MM.1S (cell line): ENCODE data around the gene STOX2.

Source experiments
- DNase-seq: peaks from one replicate; pipeline ENCODE4 v3.0.0-alpha.2; 2015
- H2AFZ ChIP-seq: fragments of 300-600 bp; sonication (generic); 2 replicates; pipeline ENCODE4 v1.6.0; 2016; ENCODE audit warnings: antibody characterized with exemption, low read length
- H3F3A ChIP-seq: fragments of 300-600 bp; sonication (generic); 2 replicates; pipeline ENCODE4 v1.6.1; 2016; ENCODE audit warnings: mild to moderate bottlenecking, antibody characterized with exemption, low read length, moderate library complexity, mixed read lengths; ENCODE audit not compliant: insufficient read depth
- H3K27ac ChIP-seq: fragments of 300-600 bp; sonication (generic); 2 replicates; pipeline ENCODE4 v1.5.1; 2016; ENCODE audit warnings: mild to moderate bottlenecking, low read length
- H3K27me3 ChIP-seq: fragments of 300-600 bp; sonication (generic); replicated peaks from 2 replicates; pipeline ENCODE4 v1.6.0; 2016; ENCODE audit warnings: low read length; ENCODE audit not compliant: insufficient read depth
- H3K36me3 ChIP-seq: fragments of 300-600 bp; sonication (generic); replicated peaks from 2 replicates; pipeline ENCODE4 v1.6.1; 2016; ENCODE audit warnings: mild to moderate bottlenecking, low read length, mixed read lengths; ENCODE audit not compliant: insufficient read depth
- H3K4me1 ChIP-seq: fragments of 300-600 bp; sonication (generic); 2 replicates; pipeline ENCODE4 v1.6.1; 2016; ENCODE audit warnings: low read length, mixed read lengths
- H3K4me2 ChIP-seq: fragments of 300-600 bp; sonication (generic); 2 replicates; pipeline ENCODE4 v1.6.0; 2016; ENCODE audit warnings: low read depth, low read length
- H3K4me3 ChIP-seq: fragments of 300-600 bp; sonication (generic); 2 replicates; pipeline ENCODE4 v1.5.1; 2016; ENCODE audit warnings: low read length, mixed read lengths
- H3K79me2 ChIP-seq: fragments of 300-600 bp; sonication (generic); 2 replicates; pipeline ENCODE4 v1.6.1; 2016; ENCODE audit warnings: mixed run types, low read length, mixed read lengths
- H3K9ac ChIP-seq: fragments of 300-600 bp; sonication (generic); 2 replicates; pipeline ENCODE4 v1.6.1; 2016; ENCODE audit warnings: low read length, mixed read lengths
- H3K9me2 ChIP-seq: fragments of 300-600 bp; sonication (generic); replicated peaks from 2 replicates; pipeline ENCODE4 v1.6.1; 2016; ENCODE audit warnings: mild to moderate bottlenecking, low read length, mixed read lengths; ENCODE audit not compliant: insufficient read depth
- H3K9me3 ChIP-seq: fragments of 300-600 bp; sonication (generic); replicated peaks from 2 replicates; pipeline ENCODE4 v1.6.1; 2016; ENCODE audit warnings: mild to moderate bottlenecking, low read length, mixed read lengths; ENCODE audit not compliant: insufficient read depth
- H4K20me1 ChIP-seq: fragments of 300-600 bp; sonication (generic); 2 replicates; pipeline ENCODE4 v1.6.1; 2016; ENCODE audit warnings: mild to moderate bottlenecking, low read length, moderate library complexity, mixed read lengths; ENCODE audit not compliant: insufficient read depth
- EZH2 ChIP-seq: fragments of 300-600 bp; sonication (generic); optimal IDR thresholded peaks from 2 replicates; pipeline ENCODE3; 2017; ENCODE audit warnings: low read depth, mild to moderate bottlenecking, antibody characterized with exemption, low read length, mixed read lengths
- EZH2phosphoT487 ChIP-seq: fragments of 300-600 bp; sonication (generic); IDR thresholded peaks from 2 replicates; pipeline ENCODE4 v1.6.1; 2018; ENCODE audit warnings: antibody characterized with exemption, low read length
- TF ChIP-seq, protein P1 (sequence below): fragments of 300-600 bp; sonication (generic); IDR thresholded peaks from 2 replicates; pipeline ENCODE4 v1.5.1; 2016; ENCODE audit warnings: antibody characterized with exemption, low read length, mixed read lengths

Gene STOX2

DNA sequence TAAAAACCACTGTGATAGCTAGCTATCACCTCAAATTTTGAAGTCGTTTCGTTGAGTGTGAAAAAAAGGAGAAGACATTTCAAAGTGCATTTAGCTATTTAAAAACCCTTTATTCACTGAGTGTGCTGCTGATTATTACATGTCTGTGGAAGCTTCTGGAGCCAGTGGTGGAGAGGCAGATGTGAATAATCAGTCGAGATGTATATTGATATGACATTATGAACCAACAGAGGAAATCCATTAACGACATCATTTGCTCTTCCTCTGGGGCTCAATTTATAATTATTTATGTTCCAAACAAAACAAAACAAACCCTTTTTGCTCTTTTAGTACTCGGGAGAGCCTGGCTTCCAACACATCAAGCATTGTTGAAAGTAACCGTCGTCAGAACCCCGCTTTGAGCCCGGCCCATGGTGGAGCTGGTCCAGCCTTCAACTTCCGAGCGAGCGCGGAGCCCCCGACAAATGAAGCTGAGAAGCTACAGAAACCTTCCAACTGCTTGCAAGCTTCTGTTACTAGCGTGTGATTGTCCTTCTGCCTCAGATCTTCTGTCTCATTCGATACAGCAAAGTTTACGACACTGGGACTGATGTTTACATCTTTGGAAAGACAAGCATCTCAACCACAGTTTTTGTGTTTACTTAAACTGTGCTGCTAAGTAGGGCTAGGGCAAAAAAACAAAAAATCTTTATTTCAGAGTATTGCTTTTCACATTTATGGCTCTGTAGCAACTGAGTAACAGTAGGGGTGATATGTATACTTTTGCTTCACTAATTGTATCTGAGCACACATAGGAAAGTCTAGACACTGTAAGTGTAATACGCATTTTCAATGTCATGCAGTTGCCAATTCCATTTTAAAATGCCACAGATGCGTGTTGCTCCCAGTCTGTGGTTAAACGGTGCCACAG lies 111.9 kb downstream of the STOX2 start:
- Histone ChIP-seq H3K9ac (no peak overlapping the region), H3K27me3 (no peaks in the 10 kb centered on the region), H3K9me3 (no peaks in the 10 kb centered on the region), H3K4me1 (no peaks in the 10 kb centered on the region), H3K79me2 (no peaks in the 10 kb centered on the region), H4K20me1 (no peaks in the 10 kb centered on the region), H3K4me3 (no peak overlapping the region), H3K4me2 (no peak overlapping the region), H3F3A (no peaks in the 10 kb centered on the region), H3K36me3 (no peaks in the 10 kb centered on the region), H3K27ac (no peak overlapping the region), H2AFZ (no peak overlapping the region), H3K9me2 (no peaks in the 10 kb centered on the region)
- no peak for DNase-seq
- TF ChIP-seq, protein P1, sequence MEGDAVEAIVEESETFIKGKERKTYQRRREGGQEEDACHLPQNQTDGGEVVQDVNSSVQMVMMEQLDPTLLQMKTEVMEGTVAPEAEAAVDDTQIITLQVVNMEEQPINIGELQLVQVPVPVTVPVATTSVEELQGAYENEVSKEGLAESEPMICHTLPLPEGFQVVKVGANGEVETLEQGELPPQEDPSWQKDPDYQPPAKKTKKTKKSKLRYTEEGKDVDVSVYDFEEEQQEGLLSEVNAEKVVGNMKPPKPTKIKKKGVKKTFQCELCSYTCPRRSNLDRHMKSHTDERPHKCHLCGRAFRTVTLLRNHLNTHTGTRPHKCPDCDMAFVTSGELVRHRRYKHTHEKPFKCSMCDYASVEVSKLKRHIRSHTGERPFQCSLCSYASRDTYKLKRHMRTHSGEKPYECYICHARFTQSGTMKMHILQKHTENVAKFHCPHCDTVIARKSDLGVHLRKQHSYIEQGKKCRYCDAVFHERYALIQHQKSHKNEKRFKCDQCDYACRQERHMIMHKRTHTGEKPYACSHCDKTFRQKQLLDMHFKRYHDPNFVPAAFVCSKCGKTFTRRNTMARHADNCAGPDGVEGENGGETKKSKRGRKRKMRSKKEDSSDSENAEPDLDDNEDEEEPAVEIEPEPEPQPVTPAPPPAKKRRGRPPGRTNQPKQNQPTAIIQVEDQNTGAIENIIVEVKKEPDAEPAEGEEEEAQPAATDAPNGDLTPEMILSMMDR = no peak
- no peak for TF ChIP-seq EZH2

DNA sequence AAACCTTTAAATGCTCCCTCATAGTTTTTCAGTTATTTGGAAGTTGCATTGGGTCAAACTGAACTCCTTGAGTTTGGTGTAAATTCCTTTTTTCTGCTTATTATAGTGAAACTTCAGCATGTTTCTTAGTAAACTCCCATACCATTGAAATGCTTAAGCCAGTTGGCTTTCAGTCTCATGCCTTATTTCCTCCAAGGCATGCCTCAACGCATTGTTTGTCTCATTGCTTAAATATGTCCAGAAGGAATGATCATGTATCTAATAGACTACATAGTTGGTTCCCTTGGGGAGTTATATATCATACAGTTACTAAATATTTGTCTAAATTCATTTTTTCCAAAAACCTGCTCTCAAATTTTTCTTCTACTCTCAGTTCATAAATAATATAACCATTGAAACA lies 114.0 kb downstream of the STOX2 start:
- no peak for DNase-seq
- no peak overlapping the region for H2AFZ ChIP-seq
- TF ChIP-seq, protein P1 = no peak
- no peak for TF ChIP-seq EZH2phosphoT487
- TF ChIP-seq EZH2 = no peak
- H3K9me2 ChIP-seq = no peaks in the 10 kb centered on the region
- no peak overlapping the region for H3K4me2 ChIP-seq
- H4K20me1 ChIP-seq = no peaks in the 10 kb centered on the region
- no peak overlapping the region for H3K9ac ChIP-seq
- H3K4me3 ChIP-seq = no peak overlapping the region
- H3K4me1 ChIP-seq = no peaks in the 10 kb centered on the region
- no peaks in the 10 kb centered on the region for H3K27me3 ChIP-seq
- no peak overlapping the region for H3K27ac ChIP-seq
- no peaks in the 10 kb centered on the region for H3K79me2 ChIP-seq
- H3K9me3 ChIP-seq = no peaks in the 10 kb centered on the region
- H3F3A ChIP-seq = no peaks in the 10 kb centered on the region
- no peaks in the 10 kb centered on the region for H3K36me3 ChIP-seq

DNA sequence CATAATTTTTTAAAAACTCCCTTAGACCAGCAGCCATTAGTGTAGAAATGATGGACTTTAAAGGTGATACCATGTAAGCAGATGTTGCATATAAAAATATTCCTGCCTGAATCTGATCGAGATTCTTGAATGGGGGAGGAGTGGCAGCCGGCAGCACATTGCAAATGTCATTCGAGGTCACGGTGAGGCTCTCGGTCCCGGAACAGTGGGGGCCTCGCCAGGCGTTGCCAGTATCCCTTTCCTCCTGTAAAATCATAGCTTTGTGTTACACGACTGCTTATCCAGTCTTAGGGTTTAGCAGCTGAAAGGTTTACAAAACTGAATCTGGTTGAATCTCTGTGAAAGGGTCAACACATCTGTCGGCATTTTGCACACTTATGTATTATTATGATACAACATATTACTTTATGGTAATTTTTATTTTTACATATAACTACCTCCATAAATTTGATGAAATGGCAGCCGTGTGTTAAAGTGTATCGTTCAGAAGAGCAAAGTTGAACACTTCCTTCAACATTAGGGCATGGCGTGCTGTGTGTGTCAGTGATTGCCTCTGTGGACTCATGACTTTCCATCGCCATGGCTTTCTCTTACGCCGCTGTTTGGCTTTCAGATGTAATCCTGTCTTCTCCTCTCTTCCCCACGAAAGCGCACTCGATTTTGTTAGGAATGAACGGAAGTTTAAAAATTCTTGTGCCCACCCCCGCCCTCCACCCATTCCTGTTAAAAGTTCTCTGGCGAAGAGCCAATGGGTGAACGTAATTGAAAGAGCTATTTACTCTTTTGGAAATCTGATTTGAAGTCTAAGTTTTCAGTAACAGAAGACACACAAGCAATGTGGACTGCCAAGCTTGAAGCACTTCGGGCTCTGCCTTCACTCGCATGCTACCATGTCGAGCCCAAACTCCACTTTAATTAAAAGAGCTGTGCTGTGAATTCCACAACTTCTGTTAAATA lies 114.8 kb downstream of the STOX2 start:
- no peaks in the 10 kb centered on the region for H3K4me1 ChIP-seq
- no peaks in the 10 kb centered on the region for H4K20me1 ChIP-seq
- no peaks in the 10 kb centered on the region for H3K36me3 ChIP-seq
- H3K27me3 ChIP-seq = no peaks in the 10 kb centered on the region
- H3K9me2 ChIP-seq = no peaks in the 10 kb centered on the region
- H3K4me3 ChIP-seq = no peak overlapping the region
- no peaks in the 10 kb centered on the region for H3K9me3 ChIP-seq
- no peak overlapping the region for H3K4me2 ChIP-seq
- H3K27ac ChIP-seq = no peak overlapping the region
- TF ChIP-seq EZH2 (no peak), EZH2phosphoT487 (no peak)
- TF ChIP-seq, protein P1 = no peak
- no peaks in the 10 kb centered on the region for H3K79me2 ChIP-seq
- no peak overlapping the region for H3K9ac ChIP-seq
- no peaks in the 10 kb centered on the region for H3F3A ChIP-seq
- H2AFZ ChIP-seq = no peak overlapping the region
- DNase-seq = no peak
